ENCODE data around the gene CENPH.
"Not testable (repeated sequence)": the region's sequence is repeated elsewhere in the genome, so short reads cannot be mapped to it uniquely, and the experiment has no call there.

CENPH gene

DNA sequence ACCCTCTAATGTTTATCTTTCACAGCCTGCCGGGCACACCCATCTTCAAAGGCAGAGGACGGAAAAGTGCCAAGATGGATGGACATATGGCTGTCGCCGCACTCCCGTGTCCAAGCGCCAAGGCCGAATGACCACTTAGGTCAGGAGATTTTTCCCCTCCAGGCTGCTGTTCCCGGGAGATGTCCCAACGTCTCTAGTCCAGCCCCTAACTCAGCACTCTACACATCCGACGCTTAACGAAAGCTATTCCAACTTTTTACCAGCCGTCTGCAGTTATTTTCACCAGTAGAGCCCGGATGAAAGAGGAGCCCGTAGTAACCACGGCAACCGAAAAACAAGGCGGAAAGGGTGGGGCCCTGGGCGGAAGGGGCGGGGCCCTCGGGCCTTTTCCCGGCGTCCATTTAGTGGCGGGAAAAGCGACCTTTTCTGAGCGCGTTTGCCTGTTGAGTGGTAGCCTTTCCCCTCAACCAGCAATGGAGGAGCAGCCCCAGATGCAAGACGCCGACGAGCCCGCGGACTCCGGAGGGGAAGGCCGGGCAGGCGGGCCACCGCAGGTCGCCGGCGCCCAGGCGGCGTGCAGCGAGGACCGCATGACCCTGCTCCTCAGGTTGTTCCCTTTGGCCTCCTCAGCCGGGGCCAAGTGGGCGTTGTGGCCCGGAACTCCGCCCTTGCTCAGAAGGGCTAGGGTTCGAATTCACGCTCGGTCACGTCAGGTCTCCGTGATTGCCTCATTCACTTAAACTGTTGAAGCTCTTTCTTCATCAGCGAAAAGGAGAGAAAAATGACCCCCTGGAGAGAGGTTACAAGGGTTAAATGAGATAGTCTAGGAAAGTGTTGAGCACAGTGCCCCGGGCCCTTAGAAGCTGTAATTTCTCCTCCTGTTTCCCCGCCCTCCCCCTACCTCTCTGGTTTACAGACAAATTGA lies at the start of gene CENPH:
Gene CENPH (plus strand): TSS at position 422 of the 925 bp plus-strand sequence. CDS start 52 bp downstream, at position 474.
- DNase-seq = peak; percentile 31 to 73

GRCh38 chr5:69140239-69140638 lies 49.1 kb upstream of the CENPH start:
- not testable (repeated sequence) for DNase-seq

GRCh38 chr5:69140827-69141226 lies 48.6 kb upstream of the CENPH start:
- DNase-seq = no peak

GRCh38 chr5:69148576-69148975 lies 40.8 kb upstream of the CENPH start:
- not testable (repeated sequence) for DNase-seq

DNA sequence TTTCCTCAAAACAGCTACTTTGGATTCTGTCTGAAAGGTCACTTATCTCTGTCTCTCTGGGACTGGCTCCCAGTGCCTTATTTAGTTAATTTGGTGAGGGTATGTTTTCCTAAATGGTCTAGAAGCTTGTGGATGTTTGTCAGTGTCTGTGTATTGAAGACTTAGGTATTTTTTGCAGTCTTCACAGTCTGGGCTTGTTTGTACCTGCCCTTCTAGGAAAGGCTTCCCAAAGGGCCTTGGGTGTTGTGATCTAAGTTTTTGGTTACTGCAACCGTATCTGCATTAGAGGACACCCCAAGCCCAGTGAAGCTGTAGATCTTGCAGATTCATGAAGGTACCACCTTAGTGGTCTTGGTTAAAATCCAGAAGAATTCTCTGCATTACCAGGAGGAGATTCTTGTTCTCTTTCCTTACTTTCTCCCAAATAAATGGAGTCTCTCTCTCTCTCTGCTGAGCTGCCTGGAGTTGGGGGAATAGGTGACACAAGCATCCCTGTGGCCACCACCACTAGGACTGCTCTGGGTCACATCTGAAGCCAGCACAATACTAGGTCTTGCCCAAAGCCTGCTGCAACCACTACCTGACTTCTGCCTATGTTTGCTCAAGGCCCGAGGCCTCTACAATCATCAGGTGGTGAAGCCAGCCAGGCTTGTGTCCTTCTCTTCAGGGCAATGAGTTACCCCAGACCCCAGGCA lies 40.3 kb upstream of the CENPH start:
- no peak for DNase-seq

- no peak for DNase-seq
Observed at GRCh38 chr5:69149676-69150010, 39.7 kb upstream of the CENPH start.

GRCh38 chr5:69152731-69153130 lies 36.7 kb upstream of the CENPH start:
- no peak for DNase-seq

DNA sequence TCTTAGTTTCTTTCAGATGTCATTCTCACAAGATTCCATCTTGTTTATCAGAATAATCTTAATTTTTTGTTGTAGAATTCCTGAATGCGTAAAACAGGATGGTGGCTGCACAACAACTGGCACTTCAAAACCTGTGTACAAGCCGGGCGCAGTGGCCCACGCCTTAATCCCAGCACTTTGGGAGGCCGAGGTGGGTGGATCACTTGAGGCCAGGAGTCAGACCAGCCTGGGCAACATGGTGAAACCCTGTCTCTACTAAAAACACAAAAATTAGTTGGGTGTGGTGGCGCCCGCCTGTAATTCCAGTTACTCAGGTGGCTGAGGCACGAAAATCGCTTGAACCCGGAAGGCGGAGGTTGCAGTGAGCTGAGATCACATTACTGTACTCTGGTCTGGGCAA lies 32.9 kb upstream of the CENPH start:
- no peak for DNase-seq

DNA sequence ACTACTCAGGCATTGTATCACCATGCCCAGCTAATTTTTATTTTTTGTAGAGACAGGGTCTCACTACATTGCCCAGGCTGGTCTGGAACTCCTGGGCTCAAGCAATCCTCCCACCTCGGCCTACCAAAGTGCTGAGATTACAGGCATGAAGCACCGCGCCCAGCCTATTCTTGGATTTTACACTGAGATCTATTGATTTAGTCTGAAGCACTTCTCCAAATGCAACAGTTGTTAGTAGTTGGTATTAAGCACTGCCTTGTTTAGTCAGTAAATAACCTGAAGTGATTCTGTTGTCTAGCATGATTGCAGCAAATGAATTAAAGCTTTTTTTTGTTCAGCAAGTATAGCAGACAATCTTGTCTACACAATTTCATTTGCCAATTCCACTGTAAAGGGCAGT lies 31.3 kb upstream of the CENPH start:
- DNase-seq = no peak

GRCh38 chr5:69160651-69161050 lies 28.7 kb upstream of the CENPH start:
- no peak for DNase-seq

DNA sequence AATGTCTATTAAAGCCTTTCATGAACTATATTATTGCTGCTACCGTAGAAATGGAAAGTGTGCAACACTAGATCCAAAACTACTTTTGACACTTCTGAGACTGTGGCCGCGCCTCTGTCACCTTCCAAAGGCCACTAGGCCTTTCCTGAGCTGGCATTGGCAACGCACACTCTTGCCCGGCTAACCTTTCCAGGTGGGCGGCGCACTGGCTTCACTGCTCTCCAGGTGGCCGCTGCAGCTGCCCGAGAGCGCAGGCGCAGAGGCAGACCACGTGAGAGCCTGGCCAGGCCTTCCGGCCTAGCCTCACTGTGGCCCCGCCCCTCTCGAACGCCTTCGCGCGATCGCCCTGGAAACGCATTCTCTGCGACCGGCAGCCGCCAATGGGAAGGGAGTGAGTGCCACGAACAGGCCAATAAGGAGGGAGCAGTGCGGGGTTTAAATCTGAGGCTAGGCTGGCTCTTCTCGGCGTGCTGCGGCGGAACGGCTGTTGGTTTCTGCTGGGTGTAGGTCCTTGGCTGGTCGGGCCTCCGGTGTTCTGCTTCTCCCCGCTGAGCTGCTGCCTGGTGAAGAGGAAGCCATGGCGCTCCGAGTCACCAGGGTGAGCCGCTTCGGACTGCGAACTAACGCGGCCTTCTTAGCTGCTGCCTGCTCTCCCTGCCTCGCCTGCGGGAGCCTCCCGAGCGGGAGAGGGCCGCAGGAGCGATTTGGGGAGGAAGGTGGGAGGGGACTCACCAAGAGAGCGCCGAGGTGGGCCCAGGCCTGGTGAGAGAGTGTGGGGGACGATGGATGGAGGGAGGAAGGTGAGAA lies 22.5 kb upstream of the CENPH start, which contains the start of gene CCNB1:
Gene CCNB1 (plus strand): TSS at position 465 of the 807 bp plus-strand sequence. CDS start 113 bp downstream, at position 578.
- DNase-seq = peak; percentile 66 to 94

GRCh38 chr5:69167493-69167855 lies 21.9 kb upstream of the CENPH start:
- DNase-seq = no peak

- no peak for DNase-seq
Observed at GRCh38 chr5:69167929-69168328, 21.5 kb upstream of the CENPH start.

DNA sequence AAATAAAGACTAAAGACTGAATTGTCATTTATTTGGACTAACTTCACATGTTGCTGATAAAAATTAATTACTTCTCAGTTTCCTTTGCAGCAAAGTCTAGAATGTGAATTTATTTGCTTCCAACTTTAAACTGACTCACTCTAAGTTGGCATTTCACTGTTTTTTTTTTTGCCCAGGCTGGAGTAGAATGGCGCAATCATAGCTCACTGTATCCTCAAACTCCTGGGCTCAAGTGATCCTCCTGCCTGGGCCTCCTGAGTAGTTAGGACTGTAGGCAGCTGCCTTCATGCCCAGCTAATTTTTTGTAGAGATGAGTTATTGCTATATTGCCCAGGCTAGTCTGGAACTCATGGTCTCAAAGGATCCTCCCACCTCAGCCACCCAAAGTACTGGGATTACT lies 18.9 kb upstream of the CENPH start:
- no peak for DNase-seq

GRCh38 chr5:69170969-69171368 lies 18.4 kb upstream of the CENPH start:
- no peak for DNase-seq

GRCh38 chr5:69181659-69182293 lies 7.6 kb upstream of the CENPH start:
- DNase-seq = not testable (repeated sequence)

GRCh38 chr5:69184621-69185020 lies 4.8 kb upstream of the CENPH start:
- DNase-seq = no peak

DNA sequence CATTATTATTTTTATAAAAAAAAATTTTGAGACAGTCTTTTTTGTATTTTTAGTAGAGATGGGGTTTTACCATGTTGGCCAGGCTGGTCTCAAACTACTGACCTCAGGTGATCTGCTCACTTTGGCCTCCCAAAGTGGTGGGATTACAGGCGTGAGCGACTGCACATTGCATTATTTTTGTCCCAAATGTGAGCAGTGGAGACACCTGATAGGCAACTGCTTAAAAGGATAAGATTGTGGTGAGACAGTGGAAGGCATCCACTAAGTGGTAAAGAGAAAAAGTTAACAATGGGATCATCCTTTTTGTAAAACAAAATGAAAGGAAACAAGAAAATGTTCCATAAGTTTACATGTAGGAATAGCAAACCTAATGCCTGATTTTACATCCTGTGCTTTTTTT lies 2.0 kb upstream of the CENPH start:
- DNase-seq = no peak

DNA sequence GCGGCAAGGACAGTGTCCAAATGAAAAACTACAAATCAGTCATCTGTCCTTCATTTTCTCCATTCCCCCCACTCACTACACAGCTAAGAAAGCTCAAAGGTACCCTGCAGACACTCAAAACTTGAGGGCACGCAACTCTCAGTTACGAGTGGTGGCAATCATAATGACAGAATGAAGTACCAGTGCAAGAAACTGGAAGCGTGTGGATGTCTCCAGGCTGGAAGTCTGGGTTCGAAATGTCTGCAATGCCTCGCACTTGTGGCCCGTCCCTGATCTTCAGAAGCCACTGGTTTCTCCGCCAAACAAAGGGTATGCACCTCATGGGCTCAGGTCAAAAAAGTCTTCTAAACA lies 597 bp upstream of the CENPH start:
- no peak for DNase-seq

- no peak for DNase-seq
Observed at GRCh38 chr5:69202497-69202896, 13.1 kb downstream of the CENPH start.

GRCh38 chr5:69206528-69207190 lies 17.3 kb downstream of the CENPH start:
- no peak for DNase-seq

GRCh38 chr5:69209602-69210001 lies 20.2 kb downstream of the CENPH start:
- no peak for DNase-seq

All from cerebellar nuclear complex (tissue), 1 donor.